ENCODE data around the gene UGT8.

DNA sequence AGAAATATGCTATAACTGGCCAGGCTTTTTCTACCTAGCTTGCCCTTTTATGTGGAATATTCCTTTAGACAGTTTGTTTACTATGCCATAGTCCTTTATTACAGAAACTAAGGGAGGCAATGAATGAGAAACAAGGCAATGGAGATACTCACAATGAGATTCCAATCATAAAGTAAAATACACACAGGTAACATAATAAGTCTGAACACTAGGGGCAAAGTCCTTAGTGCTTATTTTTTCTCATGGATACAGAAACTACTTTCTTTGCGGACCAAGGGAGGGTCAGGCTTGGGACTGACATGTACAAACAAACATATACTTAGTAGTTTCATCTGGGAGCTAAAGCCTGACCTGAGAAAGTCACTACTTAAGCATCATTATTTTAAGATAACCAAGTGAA lies 16.0 kb upstream of the UGT8 start:
- TF ChIP-seq ZFP3 (CRISPR knock-in tag; IDR thresholded peaks at IDR 0.05) (no peak), CSRNP3 (CRISPR knock-in tag; IDR thresholded peaks at IDR 0.05) (no peak), PATZ1 (CRISPR knock-in tag; IDR thresholded peaks at IDR 0.05; ENCODE audit: borderline replicate concordance) (no peak), CSDC2 (CRISPR knock-in tag; IDR thresholded peaks at IDR 0.05) (no peak)

Measured in SK-N-SH treated with all-trans-retinoic acid at 6 μM for 48 hours (cell line).